HepG2 (cell line): ENCODE measurements around the gene HOXD12. TPM values are rescaled to one million over a fixed set of nuclear protein-coding genes. Genes with fewer than 3 reads are reported as not detected.

Experiments used
- ATAC-seq: fragments of 200-7000 bp; cut with Tn5 transposase; 3 replicates; pipeline ENCODE4 v1.9.1; 2020; ENCODE audit warnings: mild to moderate bottlenecking, moderate library complexity
- BruUV-seq: library from RNA; stranded (reverse); fragments of 400-500 nt; replicated peaks from 2 replicates; lab custom pipeline; 2021; lab: Mats Ljungman, UMichigan
- CTCF ChIA-PET: fragments of 300-600 bp; formaldehyde crosslinking; extraction: SDS; loops from one replicate; lab custom pipeline; 2021; ENCODE audit warnings: low total read pairs, inconsistent platforms, low intra/inter-chr PET ratio; lab: Yijun Ruan, JAX
- POLR2A ChIA-PET: fragments of 350-600 bp; sonication (Branson Sonifier 250); formaldehyde crosslinking; loops from one replicate; lab custom pipeline; 2020; ENCODE audit warnings: antibody characterized with exemption, inconsistent platforms; lab: Yijun Ruan, JAX
- DNase-seq: peaks from one replicate; pipeline ENCODE4 v3.0.0-alpha.2; 2015; ENCODE audit warnings: low spot score
- FAIRE-seq: peaks from 3 replicates; lab custom pipeline; 2011; peaks lifted over from hg19 to GRCh38; lab: Jason Lieb, UNC
- H2AFZ ChIP-seq: one replicate; pipeline ENCODE4 v1.6.1; 2011; ENCODE audit warnings: low read length, inconsistent platforms
- H3K27ac ChIP-seq: fragments of 300-600 bp; 3 replicates; pipeline ENCODE4 v1.8.0; 2011; ENCODE audit warnings: mixed run types, mild to moderate bottlenecking, mixed read lengths, low read length, inconsistent platforms; ENCODE audit not compliant: insufficient read depth; ENCODE audit errors: extremely low read length
- H3K27me3 ChIP-seq, 2 experiments: fragments of 200-600 bp in 1 of 2; 2 replicates in 1 of 2; 3 replicates in 1 of 2; pipeline versions ENCODE4 v1.6.0 to v1.8.0; 2011; ENCODE audit warnings: low read length in 2 of 2, mild to moderate bottlenecking in 2 of 2, moderate library complexity in 2 of 2, inconsistent platforms in 1 of 2; ENCODE audit not compliant: insufficient read depth in 2 of 2, control insufficient read depth in 1 of 2
- H3K36me3 ChIP-seq, 2 experiments: fragments of 200-600 bp in 1 of 2; replicated peaks in 1 of 2; 2 replicates in 1 of 2; 3 replicates in 1 of 2; pipeline versions ENCODE4 v1.5.1 to v1.8.0; 2011; ENCODE audit warnings: low read length in 2 of 2, inconsistent platforms in 1 of 2; ENCODE audit not compliant: insufficient read depth in 2 of 2, control insufficient read depth in 1 of 2
- H3K4me1 ChIP-seq: 2 replicates; pipeline ENCODE4 v1.5.1; 2012; ENCODE audit warnings: low read length, inconsistent platforms; ENCODE audit not compliant: insufficient read depth
- H3K4me2 ChIP-seq: 2 replicates; pipeline ENCODE4 v1.6.0; 2011; ENCODE audit warnings: low read depth, low read length, inconsistent platforms
- H3K4me3 ChIP-seq, 3 experiments: fragments of 200-600 bp in 1 of 3; sonication (generic), shearing (Covaris generic) in 1 of 3; replicated peaks in 1 of 3; 2 replicates each; pipeline ENCODE4 v1.5.1; 2011 to 2016; ENCODE audit warnings: low read length in 3 of 3, inconsistent platforms in 2 of 3, low read depth in 2 of 3, mild to moderate bottlenecking in 2 of 3, control low read depth in 1 of 3, mixed read lengths in 1 of 3; ENCODE audit not compliant: insufficient read depth in 1 of 3
- H3K79me2 ChIP-seq: one replicate; pipeline ENCODE4 v1.6.1; 2011; ENCODE audit warnings: low read length, inconsistent platforms; ENCODE audit not compliant: insufficient read depth
- H3K9ac ChIP-seq: 2 replicates; pipeline ENCODE4 v1.6.0; 2011; ENCODE audit warnings: mild to moderate bottlenecking, low read depth, low read length, inconsistent platforms; ENCODE audit not compliant: insufficient read depth
- H3K9me3 ChIP-seq: 2 replicates; pipeline ENCODE4 v1.5.1; 2012; ENCODE audit warnings: mild to moderate bottlenecking, low read length
- H4K20me1 ChIP-seq: 2 replicates; pipeline ENCODE4 v1.6.0; 2011; ENCODE audit warnings: inconsistent platforms, mild to moderate bottlenecking, low read length, moderate library complexity; ENCODE audit not compliant: insufficient read depth
- AGO2 ChIP-seq: fragments of 200-400 bp; formaldehyde crosslinking; optimal IDR thresholded peaks from 2 replicates; pipeline ENCODE3; 2017; ENCODE audit warnings: mild to moderate bottlenecking, low read depth, low read length, moderate library complexity
- ATF7 ChIP-seq, 2 experiments: fragments of 450-650 bp in 1 of 2; sonication (generic) in 1 of 2; formaldehyde crosslinking in 1 of 2; IDR thresholded peaks; 2 replicates each; pipeline versions ENCODE4 v1.4.0 to v1.6.1; 2016 to 2020; ENCODE audit warnings: antibody characterized with exemption in 1 of 2, mild to moderate bottlenecking in 1 of 2, missing genetic modification reagents in 1 of 2
- CENPX ChIP-seq: sonication (generic); formaldehyde crosslinking; IDR thresholded peaks from 2 replicates; pipeline ENCODE4 v1.9.0; 2021; ENCODE audit warnings: mild to moderate bottlenecking, missing genetic modification reagents, moderate library complexity
- FOXK2 ChIP-seq: fragments of 450-650 bp; IDR thresholded peaks from 2 replicates; pipeline ENCODE4 v1.6.1; 2016
- HMG20A ChIP-seq: IDR thresholded peaks from 2 replicates; pipeline ENCODE4 v1.6.1; 2016; ENCODE audit warnings: borderline replicate concordance
- KDM5A ChIP-seq: fragments of 200-600 bp; sonication (generic); IDR thresholded peaks from 2 replicates; pipeline ENCODE4 v1.7.0; 2018; ENCODE audit warnings: antibody characterized with exemption, mild to moderate bottlenecking, low read length, borderline replicate concordance
- LCORL ChIP-seq, 2 experiments: fragments of 450-650 bp in 1 of 2; sonication (generic) in 1 of 2; formaldehyde crosslinking in 1 of 2; IDR thresholded peaks; 2 replicates each; pipeline versions ENCODE4 v1.5.0 to v1.6.1; 2017 to 2020; ENCODE audit warnings: antibody characterized with exemption in 1 of 2, missing genetic modification reagents in 1 of 2
- NFKB2 ChIP-seq: sonication (generic); formaldehyde crosslinking; IDR thresholded peaks from 2 replicates; pipeline ENCODE4 v1.4.0; 2020; ENCODE audit warnings: missing genetic modification reagents, borderline replicate concordance
- RARA ChIP-seq: IDR thresholded peaks from 2 replicates; pipeline ENCODE4 v1.6.1; 2016; ENCODE audit warnings: missing genetic modification reagents, missing compliant biosample characterization
- SPEN ChIP-seq: sonication (generic); formaldehyde crosslinking; IDR thresholded peaks from 2 replicates; pipeline ENCODE4 v1.5.1; 2020; ENCODE audit warnings: low read depth, mild to moderate bottlenecking, missing genetic modification reagents
- ZNF747 ChIP-seq: sonication (generic); formaldehyde crosslinking; IDR thresholded peaks from 2 replicates; pipeline ENCODE4 v1.8.1; 2023; ENCODE audit warnings: missing genetic modification reagents, mild to moderate bottlenecking, borderline replicate concordance
- ZNF777 ChIP-seq: sonication (generic); formaldehyde crosslinking; IDR thresholded peaks from 2 replicates; pipeline ENCODE4 v1.4.0; 2020; ENCODE audit warnings: missing genetic modification reagents
- WGBS: methylation state at CpG from one replicate; pipeline ENCODE4 v1.1.6; 2017; ENCODE audit warnings: low lambda C conversion rate; 5-methylcytosine and 5-hydroxymethylcytosine counted together
- in situ Hi-C: cut with HindIII; loops from 2 replicates; pipeline ENCODE4 v1.10.0; 2017; ENCODE audit warnings: low pct_unique_long_range_greater_than_20kb; ENCODE audit not compliant: extremely low pct_ligation_motif_present
- intact Hi-C: fragments of 100-400 bp; cut with micrococcal nuclease; formaldehyde crosslinking; loops from one replicate; pipeline ENCODE4 v1.10.0; 2022; ENCODE audit not compliant: unreplicated experiment
- polyA plus RNA-seq, 8 experiments: library from polyadenylated mRNA; depleted of rRNA in 3 of 8; stranded (reverse) in 7 of 8; unstranded in 1 of 8; fragments of >200 nt; fragmentation: Illumina TruSeq in 4 of 8; extraction: Trizol in 4 of 8; gene quantifications; 2 replicates each; pipeline versions ENCODE4 v1.2.1 to v1.2.3, GENCODE V29; 2011 to 2016; ENCODE audit warnings: low read depth in 4 of 8, missing spikeins in 1 of 8, mixed read lengths in 1 of 8; ENCODE audit not compliant: insufficient read depth in 1 of 8
- total RNA-seq, 5 experiments: library from RNA; depleted of rRNA; stranded (reverse); fragments of >200 nt; fragmentation: Illumina TruSeq; extraction: Trizol; gene quantifications; 2 replicates each; pipeline ENCODE4 v1.2.3, GENCODE V29; 2016; ENCODE audit warnings: low read depth in 1 of 5
- TF ChIP-seq, protein P1 (sequence below): sonication (generic); formaldehyde crosslinking; conservative IDR thresholded peaks from 2 replicates; pipeline ENCODE4 v1.4.0; 2020; ENCODE audit warnings: mild to moderate bottlenecking, missing genetic modification reagents, moderate library complexity
- TF ChIP-seq, protein P2 (sequence below): sonication (generic); formaldehyde crosslinking; IDR thresholded peaks from 2 replicates; pipeline ENCODE4 v1.5.1; 2020; ENCODE audit warnings: mild to moderate bottlenecking, missing genetic modification reagents, moderate library complexity
- TF ChIP-seq, protein P3 (sequence below): sonication (generic); formaldehyde crosslinking; IDR thresholded peaks from 2 replicates; pipeline ENCODE4 v1.8.1; 2022; ENCODE audit warnings: mild to moderate bottlenecking, missing genetic modification reagents

The HOXD12 gene
- total and polyA plus RNA-seq, 2 of the 13 experiments (the other 11 are each of a cell fraction or from before 2014, with no cell fraction given): not detected

DNA sequence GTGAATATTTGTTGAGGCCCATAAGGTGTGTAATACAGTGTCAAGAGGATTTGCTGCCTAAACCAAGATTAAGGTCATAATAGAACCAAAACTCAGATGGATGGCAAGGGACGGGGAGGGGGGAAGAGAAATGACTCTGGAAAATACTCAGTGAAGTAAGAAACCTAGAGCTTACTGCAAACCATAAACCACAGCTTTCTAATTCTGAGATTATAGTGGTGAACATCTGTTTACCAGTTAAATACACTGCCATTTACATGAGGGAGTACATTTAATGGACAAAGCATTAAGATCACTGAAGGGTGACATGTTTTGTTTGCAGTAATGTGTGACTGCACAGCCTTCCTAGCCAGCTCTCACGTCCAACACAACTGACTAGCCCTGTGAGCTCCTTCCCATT, 35.6 kb upstream of the HOXD12 start:
- Histone ChIP-seq H3K4me2 (no peak overlapping the region), H3K4me1 (no peaks in the 10 kb centered on the region), H3K27ac (no peak overlapping the region), H3K9ac (no peak overlapping the region), H4K20me1 (no peaks in the 10 kb centered on the region), H3K36me3 (no peaks in the 10 kb centered on the region), H3K9me3 (no peaks in the 10 kb centered on the region), H3K79me2 (no peaks in the 10 kb centered on the region), H3K4me3 (no peak overlapping the region), H3K27me3 (peaks cover 9 to 37% of the 10 kb centered on the region in 2 experiments), H2AFZ (no peak overlapping the region)
- in situ Hi-C loops (no loop called here), intact Hi-C loops (no loop called here)
- no peak for FAIRE-seq
- no TSS peak for BruUV-seq
- POLR2A ChIA-PET: no interaction called here
- no peak for DNase-seq
- WGBS: 4% methylated on average over 2 of the region's 2 CpGs
- ATAC-seq: no peak
- CTCF ChIA-PET: no interaction called here
- TF ChIP-seq FOXK2: no peak
- no peak for TF ChIP-seq CENPX (CRISPR knock-in tag)
- TF ChIP-seq ZNF747 (CRISPR knock-in tag): no peak
- TF ChIP-seq, protein P1, sequence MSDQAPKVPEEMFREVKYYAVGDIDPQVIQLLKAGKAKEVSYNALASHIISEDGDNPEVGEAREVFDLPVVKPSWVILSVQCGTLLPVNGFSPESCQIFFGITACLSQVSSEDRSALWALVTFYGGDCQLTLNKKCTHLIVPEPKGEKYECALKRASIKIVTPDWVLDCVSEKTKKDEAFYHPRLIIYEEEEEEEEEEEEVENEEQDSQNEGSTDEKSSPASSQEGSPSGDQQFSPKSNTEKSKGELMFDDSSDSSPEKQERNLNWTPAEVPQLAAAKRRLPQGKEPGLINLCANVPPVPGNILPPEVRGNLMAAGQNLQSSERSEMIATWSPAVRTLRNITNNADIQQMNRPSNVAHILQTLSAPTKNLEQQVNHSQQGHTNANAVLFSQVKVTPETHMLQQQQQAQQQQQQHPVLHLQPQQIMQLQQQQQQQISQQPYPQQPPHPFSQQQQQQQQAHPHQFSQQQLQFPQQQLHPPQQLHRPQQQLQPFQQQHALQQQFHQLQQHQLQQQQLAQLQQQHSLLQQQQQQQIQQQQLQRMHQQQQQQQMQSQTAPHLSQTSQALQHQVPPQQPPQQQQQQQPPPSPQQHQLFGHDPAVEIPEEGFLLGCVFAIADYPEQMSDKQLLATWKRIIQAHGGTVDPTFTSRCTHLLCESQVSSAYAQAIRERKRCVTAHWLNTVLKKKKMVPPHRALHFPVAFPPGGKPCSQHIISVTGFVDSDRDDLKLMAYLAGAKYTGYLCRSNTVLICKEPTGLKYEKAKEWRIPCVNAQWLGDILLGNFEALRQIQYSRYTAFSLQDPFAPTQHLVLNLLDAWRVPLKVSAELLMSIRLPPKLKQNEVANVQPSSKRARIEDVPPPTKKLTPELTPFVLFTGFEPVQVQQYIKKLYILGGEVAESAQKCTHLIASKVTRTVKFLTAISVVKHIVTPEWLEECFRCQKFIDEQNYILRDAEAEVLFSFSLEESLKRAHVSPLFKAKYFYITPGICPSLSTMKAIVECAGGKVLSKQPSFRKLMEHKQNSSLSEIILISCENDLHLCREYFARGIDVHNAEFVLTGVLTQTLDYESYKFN: no peak
- no peak for TF ChIP-seq HMG20A (CRISPR knock-in tag)
- no peak for TF ChIP-seq SPEN (CRISPR knock-in tag)
- TF ChIP-seq, protein P2, sequence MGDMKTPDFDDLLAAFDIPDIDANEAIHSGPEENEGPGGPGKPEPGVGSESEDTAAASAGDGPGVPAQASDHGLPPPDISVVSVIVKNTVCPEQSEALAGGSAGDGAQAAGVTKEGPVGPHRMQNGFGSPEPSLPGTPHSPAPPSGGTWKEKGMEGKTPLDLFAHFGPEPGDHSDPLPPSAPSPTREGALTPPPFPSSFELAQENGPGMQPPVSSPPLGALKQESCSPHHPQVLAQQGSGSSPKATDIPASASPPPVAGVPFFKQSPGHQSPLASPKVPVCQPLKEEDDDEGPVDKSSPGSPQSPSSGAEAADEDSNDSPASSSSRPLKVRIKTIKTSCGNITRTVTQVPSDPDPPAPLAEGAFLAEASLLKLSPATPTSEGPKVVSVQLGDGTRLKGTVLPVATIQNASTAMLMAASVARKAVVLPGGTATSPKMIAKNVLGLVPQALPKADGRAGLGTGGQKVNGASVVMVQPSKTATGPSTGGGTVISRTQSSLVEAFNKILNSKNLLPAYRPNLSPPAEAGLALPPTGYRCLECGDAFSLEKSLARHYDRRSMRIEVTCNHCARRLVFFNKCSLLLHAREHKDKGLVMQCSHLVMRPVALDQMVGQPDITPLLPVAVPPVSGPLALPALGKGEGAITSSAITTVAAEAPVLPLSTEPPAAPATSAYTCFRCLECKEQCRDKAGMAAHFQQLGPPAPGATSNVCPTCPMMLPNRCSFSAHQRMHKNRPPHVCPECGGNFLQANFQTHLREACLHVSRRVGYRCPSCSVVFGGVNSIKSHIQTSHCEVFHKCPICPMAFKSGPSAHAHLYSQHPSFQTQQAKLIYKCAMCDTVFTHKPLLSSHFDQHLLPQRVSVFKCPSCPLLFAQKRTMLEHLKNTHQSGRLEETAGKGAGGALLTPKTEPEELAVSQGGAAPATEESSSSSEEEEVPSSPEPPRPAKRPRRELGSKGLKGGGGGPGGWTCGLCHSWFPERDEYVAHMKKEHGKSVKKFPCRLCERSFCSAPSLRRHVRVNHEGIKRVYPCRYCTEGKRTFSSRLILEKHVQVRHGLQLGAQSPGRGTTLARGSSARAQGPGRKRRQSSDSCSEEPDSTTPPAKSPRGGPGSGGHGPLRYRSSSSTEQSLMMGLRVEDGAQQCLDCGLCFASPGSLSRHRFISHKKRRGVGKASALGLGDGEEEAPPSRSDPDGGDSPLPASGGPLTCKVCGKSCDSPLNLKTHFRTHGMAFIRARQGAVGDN: no peak
- no peak for TF ChIP-seq KDM5A
- no peak for TF ChIP-seq ATF7 (IDR thresholded peaks at IDR 0.05)
- TF ChIP-seq ATF7 (CRISPR knock-in tag; IDR thresholded peaks at IDR 0.05): no peak
- TF ChIP-seq, protein P3, sequence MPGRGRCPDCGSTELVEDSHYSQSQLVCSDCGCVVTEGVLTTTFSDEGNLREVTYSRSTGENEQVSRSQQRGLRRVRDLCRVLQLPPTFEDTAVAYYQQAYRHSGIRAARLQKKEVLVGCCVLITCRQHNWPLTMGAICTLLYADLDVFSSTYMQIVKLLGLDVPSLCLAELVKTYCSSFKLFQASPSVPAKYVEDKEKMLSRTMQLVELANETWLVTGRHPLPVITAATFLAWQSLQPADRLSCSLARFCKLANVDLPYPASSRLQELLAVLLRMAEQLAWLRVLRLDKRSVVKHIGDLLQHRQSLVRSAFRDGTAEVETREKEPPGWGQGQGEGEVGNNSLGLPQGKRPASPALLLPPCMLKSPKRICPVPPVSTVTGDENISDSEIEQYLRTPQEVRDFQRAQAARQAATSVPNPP (CRISPR knock-in tag): no peak
- TF ChIP-seq AGO2: no peak
- no peak for TF ChIP-seq NFKB2
- TF ChIP-seq ZNF777 (CRISPR knock-in tag): no peak
- no peak for TF ChIP-seq LCORL (IDR thresholded peaks at IDR 0.05)
- no peak for TF ChIP-seq LCORL (CRISPR knock-in tag; IDR thresholded peaks at IDR 0.05)
- no peak for TF ChIP-seq RARA (CRISPR knock-in tag)
